M059J (cell line): Measurements from ENCODE around the gene BTBD16. TPM values are rescaled to one million over a fixed set of nuclear protein-coding genes. Genes with fewer than 3 reads are reported as not detected.

Experiments used
- DNase-seq: peaks from one replicate; pipeline ENCODE4 v3.0.0-alpha.2; 2012; ENCODE audit warnings: low read depth
- total RNA-seq: library from RNA; depleted of rRNA; stranded (reverse); fragments of >200 nt; shearing (Covaris generic); gene quantifications from 2 replicates; pipeline ENCODE4 v1.2.3, GENCODE V29; 2014

Gene BTBD16
- total RNA-seq, 1 experiment from 2014 or later: 0.05 TPM

DNA sequence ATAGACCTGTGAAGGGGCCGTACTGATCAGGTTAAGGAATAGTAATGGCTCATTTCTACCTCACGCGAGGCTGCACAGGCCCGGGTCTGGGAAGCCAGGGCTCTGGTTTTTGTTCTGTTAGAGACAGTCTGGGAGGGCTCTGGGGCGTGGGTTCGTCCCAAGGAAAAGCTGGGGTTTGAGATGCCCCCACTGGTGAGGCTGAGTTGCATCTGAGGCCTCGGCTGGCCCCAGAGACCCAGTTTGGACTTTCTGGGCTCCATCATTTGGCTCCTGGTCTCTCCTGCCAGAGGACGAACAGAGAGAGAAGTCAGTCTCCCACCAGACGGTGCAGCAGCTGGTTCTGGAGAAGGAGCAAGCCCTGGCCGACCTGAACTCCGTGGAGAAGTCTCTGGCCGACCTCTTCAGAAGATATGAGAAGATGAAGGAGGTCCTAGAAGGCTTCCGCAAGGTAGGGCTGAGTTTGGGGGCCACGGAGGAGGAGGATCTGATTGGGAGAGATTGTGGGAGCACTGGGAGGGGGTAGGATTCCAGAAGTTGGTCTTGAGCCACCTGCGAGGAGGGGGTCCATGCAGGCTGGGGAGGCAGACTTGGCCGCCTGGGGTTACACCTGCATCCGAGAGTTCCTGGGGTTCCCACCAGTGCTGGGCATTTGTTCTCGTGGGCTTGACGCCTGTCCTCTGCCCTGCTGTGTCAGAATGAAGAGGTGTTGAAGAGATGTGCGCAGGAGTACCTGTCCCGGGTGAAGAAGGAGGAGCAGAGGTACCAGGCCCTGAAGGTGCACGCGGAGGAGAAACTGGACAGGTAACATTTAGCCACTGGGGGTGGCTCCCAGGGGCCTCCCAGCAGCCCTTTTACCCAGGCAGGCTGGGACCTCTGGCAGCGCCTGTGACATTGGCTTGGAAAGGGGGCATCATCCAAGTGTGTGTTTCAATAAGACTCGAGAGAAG, 22.5 kb upstream of the BTBD16 start:
- no peak for DNase-seq

DNA sequence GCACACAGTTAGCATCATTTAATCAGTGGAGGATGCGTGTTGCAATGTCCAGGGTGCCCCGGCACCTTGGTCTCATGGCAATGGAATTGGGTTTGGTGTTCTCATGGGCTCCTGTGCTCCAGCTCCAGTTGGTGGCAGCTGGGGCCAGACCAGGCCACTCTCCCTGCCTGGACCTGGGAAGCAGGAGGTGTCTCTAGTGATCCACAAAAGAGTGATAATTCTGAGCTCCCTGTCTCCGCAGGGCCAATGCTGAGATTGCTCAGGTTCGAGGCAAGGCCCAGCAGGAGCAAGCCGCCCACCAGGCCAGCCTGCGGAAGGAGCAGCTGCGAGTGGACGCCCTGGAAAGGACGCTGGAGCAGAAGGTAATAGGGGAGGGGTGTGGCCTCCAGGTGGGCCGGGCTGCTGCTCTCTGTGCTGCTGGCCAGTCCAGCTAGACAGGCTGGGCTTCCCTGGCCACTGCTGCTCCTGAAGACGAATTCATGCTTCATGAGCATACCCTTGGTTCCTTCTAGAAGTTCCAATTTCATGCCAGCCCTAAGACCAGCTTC, 21.7 kb upstream of the BTBD16 start:
- DNase-seq: no peak

DNA sequence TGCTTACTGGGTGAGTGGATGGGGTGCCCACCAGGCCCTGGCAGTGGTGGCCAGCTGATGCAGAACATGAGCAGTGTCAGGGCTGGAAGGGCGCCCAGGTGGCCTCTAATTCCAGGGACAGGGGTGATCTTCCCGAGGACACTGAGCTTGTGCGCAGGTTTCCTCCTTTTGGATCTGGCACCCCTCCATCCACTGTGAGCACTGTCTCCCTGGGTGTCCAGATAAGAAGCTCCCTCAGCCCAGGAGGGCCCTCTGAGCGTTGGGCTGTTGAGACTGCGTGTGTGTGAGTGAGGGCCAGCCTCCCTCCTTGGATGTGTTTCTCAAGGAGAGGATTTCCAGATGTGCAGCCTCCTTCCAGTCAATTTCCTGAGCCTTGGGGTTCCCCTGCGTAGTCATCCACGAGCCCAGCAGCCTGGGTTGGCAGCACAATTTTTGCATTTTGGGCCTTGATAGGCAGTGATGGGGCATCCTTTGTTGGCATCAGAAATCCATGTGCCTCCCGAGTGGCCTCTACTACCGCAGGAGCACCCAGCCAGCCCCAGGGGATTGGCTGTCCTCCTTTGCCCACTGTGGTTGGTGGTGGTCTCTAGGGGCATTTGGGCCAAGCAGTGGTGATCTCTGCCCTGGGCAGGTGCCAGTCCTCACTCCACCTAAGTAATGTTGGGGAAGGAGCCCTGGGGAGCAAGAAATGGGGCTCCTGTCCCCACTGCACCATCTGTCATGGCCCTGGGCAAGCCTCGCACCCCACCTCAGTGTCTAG, 20.9 kb upstream of the BTBD16 start:
- no peak for DNase-seq

DNA sequence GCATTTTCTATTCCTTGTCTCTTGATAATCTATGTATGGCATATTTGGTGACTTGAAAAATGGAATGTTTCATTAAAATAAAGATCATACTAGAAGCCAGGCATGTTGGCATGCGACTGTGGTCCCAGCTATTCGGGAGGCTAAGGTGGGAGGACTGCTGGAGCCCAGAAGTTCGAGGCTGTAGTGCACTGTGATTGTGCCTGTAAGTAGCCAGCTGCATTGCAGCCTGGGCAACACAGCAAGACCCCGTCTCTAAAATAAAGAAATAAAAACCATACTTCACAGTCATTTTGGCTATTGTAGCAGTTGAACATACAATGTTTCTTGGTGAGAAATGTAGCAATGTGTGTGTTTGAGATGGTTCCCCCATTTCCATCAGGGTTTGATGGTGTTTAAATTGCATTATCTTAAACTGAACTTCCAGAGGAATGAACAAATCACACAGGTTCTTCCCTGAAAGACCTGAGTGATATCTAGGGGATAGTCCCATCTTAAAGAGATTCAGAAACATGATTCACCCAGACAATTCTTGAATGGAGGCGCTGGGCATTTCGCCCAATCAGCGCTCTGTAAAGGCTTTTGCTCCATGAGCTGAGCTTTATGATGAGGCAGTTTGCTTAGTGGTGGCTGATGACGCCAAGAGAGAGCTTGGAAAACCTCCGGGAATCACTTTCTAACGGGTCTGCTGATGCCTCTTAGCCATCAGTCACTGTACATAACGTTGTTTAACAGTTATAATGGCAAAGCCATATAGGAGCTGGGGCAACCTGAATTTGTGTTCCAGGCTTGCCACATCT, 19.4 kb upstream of the BTBD16 start:
- DNase-seq: no peak

DNA sequence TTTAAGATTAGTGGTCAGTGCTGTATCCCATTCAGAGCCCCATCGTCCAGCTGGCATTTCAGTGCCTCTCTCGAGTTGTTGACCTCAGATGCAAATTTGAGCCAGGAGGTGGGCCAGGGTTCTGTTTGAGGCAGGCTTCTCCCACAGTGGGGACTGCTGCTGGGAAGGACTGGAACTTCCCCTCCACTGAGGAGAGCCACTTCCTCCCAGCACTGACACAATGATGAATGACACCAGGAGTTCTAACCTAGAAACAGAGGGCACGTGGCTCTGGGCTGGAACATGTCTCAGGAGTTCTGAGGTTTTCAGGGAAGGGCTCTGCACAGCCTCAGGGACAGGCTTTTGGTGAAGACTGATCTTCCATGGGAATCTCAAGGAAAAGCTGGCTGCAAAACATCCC, 18.3 kb upstream of the BTBD16 start:
- DNase-seq: peak; percentile 20

DNA sequence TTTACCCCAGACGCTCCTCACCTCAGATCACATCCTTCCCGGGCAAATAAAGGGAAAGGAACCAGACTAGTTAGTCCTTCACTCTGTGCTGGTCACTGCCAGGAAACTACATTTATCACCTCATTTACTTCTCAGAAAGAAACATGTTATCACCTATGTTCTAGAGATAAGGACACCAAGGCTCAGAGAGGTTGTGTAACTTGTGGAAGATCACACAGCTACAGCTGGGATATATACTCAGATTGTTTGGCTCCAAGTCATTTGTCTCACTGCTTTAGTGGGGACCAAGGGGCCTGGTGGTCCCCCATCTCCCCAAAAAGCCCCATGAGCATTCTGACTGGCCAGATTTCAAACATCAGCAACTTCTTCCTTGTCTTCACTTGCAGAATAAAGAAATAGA, 17.5 kb upstream of the BTBD16 start:
- no peak for DNase-seq

DNA sequence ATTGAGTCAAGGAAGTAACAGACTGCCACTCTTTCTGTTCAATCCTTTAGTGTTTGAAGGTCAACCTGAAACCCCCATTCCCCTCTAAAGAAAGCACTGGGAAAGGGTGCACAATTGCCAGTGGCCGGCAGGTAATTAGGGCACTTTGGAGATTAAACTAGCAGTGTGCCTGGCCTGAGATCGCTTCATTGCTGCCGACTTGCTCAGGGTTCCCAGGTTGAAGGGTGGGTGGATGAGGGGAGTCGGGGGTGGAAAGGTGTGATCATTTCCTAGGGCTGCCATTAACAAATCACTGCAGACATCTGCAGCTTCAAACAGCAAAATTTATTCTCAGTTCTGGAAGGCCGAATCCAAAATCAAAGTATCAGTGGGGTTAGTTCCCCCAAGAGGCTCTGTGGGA, 16.3 kb upstream of the BTBD16 start:
- DNase-seq: no peak

DNA sequence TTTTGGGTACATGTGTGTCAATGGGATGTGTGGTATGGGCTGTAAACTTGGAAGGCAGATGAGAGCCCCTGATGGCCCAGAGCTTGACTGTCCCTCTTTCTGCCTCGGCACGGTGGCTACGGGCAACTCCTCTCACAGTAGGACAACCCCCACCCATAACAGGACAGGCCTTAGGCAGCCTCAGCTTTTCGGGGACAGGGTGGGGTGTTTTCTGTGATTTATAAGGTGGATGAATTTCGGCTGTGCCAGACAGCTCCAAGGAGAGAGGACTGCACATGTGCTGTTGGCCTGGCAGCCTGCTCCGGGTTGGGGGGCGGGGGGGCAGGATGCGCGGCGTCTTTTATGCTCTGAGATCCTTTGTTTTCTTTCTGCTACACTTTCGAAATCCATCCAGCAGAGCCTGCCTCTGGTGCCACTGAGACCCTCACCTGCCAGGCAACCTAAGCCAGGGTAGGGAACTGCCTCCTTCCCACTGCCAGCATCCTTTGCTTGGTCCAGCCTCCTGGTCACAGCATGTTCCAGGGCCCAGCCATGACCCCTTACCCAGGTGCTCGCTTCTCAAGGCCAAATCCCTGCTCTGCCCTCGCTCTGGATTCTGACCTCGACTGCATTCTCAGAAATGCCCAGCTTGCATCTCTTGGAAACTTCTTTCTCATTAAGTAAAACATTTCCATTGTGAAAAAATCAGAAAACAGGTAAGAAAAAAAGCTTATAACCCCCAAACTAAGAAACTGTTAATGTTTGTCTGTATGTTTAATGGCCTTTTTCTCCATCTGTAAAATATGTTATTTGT, 15.4 kb upstream of the BTBD16 start:
- no peak for DNase-seq

DNA sequence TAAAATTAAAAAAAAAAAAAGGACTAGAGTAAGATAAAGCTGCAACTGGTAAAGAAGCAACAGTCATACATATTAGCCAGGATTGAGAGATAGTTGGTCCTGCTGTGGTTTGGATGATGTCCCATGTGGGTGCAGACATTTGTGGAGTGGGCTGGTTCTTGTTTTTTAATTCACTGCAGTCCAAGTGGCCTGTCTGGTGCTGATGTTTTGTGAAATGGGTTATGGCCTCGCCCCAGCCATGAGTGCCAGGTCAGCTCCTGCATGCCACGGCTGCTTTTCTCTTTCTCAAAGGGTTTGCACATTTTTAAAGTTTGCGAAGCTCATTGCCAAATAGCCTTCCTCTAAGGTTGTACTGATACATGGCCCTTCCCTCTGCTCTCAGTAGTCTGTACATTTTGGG, 14.1 kb upstream of the BTBD16 start:
- no peak for DNase-seq

DNA sequence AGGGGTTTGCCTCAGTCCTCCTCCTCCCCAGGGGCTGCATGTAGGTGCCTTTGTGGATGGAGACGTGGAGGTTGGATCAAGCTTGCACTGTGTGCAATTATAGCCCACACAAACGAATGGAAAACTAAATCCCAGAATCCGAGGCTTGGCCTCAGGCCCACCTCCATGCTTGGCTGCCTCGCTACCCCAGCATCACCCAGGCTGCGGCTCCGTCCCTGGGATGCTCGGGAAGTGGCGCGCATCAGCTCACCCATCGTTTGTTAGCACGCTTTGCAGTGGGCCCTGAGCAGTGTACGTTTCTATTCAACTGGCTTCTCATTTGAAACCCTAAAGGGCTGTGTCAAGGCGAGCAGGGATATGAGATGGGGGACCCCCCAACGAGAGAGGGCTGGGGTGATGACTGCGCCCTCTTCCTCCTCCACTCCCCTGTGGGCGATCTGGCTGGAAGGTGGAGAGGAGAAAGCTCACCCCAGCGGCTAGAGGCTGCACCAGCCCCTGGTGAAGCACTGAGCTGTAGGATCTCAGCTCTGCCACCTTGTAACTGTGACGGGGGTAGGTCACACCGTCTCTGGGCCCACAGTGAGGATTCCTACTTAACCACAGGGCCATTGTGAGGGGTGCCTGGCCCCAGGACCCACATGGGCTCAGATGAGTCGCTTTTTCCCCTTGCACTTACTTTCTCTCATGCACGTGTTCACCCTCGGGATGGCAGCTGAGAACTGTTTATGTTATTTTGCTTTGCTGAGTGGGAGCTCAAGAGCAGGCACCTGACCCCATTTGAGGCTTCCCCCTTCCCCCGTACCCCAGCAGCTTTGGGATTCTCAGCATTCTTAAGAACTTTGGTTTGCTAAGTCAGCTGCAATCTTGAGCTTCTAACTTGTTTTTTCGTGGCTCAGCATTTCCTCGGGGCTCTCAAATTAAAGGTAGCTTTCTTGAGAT, 12.7 kb upstream of the BTBD16 start:
- peak; percentile 59 for DNase-seq

DNA sequence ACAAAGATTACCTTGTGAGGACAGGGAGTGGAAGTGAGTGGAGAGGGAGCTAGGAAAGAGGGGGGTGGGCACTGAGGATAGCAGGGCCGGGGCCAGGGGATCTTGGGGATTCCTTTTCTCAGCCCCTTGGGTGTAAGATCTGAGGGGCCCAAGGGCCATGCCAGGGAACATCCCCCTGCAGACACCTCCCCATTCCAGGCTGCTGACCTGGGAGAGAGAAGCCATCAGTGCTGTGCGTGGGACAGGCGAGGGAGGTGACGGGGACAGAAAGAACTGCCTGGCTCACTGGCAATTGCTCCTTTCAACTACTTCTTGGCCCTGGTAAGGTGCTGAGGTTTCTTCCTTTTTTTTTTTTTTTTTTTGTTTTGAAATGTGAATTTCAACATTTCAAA, 12.0 kb upstream of the BTBD16 start:
- no peak for DNase-seq

DNA sequence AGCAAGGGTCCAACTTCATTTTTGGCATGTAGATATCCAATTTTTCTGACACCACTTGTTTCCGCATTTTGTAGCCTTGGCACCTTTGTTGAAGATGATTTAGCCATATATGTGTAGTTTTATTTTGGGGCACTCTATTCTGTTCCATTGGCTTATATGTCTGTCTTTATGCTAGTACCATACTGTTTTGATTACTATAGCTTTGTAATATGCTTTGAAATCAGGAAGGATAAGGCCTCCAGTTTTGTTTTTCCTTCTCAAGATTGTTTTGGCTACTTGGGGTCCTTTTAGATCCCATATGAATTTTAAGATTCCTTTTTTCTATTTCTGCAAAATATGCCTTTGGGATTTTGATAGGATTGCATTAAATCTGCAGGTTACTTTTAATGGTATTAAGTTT, 9.5 kb upstream of the BTBD16 start:
- no peak for DNase-seq

DNA sequence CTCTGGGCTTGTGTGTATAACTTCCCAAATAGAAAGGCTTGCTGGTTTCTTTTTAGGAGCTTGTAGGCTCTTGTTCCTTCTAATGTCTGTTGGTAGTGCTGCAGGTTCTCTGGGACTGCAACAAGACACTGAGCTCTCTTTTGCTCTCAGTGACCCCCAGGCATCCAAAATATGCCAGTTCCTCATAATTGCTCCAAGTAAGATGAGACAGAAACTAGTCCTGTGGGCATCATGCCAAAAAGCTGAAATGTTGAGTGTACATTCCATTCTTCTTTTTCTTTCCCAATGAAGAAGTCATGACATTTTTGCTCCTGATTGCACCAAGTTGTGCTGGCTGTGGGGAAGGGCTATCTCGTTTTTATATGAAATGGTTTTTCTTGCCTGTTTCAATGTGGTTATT, 7.1 kb upstream of the BTBD16 start:
- peak; percentile 89 for DNase-seq

DNA sequence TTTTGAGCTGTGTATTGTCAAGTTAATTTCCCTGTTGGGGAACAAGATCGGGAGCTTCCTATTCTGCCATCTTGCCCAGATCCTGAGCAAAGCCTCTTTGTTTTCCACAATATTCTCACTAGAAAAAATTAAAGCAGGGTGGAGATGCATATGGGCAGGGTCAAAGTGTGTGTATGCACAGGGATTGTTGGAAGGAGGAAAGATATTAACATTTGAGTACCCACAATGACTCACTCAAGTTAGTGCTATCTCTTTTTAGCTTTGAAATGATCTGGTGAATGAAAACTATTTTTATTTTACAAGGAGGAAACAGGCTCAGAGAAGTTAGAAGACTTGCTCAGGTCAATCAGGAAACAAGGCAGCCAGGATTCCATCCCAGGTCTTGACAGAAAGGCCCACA, 6.7 kb upstream of the BTBD16 start:
- DNase-seq: peak; percentile 32

DNA sequence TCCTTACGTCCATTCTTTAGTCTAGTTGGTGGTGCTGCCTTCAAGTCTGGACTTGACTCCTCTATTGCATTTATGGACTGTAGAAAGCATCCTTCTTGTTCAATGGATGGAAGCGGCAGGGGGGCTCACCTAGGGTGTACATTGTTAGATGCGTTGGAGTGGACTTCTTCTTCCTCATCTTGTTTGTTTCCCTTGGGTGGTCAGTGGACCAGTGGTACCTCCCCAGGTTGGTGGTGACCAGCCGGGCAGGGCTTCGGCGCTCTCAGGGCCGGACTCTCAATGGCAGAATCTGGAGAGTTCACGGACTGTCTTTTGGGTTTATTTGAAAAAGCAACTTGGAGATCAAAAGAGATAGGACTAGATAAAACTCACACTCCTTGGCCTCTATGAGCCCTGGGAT, 6.2 kb upstream of the BTBD16 start:
- no peak for DNase-seq

DNA sequence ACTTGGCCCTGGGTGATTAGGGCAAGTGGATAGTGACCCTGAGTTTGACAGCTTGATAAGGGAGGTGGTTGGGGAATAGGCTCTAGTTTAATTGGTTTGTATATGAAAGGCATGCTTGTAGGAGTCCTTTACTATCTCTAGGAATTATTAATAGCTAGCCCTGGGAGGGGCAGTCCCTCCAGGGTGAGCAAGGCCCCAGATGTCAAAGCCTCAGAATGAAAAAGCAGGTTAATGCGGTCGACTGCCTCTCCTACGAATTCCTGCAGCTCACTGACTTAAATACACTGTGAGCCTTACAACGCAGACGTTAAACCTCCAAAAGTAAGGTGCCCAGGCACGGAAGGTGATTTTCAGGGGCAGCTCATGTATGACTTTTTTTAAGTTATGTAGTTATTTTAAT, 5.2 kb upstream of the BTBD16 start:
- no peak for DNase-seq

DNA sequence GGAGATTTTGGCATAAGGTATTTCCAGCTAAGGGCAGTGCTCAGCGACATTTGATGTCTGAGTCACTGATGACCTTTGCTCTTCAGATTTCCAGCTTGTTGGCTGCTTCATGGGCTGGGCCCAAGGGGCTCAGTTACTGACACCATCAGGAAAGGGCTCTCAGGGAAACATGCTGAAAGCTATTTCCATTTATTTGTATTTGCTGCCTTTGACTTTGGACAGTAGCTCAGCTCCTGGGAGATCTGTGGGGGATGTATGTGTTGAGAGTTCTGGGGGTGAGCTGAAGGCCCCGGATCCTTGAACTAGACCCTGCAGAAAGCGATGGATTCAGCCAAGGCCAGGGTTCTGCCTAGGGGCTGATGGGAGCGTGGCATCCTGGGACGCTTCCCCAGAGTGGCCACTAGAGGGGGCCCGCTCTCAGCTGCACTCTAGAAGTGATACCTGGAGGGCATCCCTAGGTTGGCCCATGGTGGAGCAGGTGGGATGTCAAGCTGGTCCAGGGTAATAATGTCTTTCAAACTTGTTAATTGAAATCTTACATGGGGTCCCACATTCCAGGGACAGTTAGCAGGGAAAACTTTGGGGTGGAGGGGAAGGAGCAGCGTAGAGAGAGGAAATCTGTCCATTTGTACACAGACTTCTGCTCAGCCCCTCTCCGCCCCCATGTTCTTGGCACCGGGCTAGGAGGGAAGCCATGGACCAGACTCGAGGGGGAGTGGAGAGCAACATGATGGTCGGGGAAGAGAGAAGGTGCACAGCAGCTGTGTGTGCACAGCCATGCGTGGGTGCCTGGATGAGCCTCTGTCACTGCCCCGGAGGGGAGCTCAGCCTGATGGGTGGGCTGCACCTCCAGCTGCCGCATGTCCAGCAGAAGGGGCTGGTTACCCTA, 3.0 kb upstream of the BTBD16 start:
- DNase-seq: peak; percentile 49

DNA sequence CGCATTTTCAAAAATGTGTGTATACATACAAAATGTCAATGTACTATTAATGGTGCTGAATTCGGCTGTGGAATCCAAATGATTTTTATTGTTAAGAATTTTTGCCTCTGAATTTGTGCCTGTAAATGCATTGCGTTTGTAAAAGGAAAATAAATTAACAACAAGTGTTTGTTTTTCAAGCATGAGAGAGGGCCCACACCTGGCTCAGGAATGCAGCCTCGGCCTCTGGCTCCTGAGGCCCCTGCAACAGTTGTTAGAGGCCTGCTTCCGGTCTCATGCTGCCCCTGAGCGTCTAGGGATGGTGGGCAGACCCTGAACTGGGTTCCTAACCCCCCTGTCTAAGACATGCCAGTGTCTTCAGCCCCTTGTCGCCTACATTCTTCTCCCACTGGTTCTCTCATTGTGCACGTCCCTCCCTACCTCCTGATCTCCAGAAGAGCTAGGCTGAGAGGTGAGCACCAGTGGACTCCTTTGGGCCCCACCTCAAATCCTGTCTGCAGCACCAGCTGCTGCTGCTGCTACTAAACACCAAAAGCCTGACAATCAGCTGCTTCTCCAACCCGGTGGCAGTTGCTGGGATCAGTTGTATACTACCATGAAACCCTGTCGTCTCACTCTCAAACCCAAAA, 1.9 kb upstream of the BTBD16 start:
- DNase-seq: no peak
